ENCODE measurements around the gene PRR33.
"Not testable (repeated sequence)": the region's sequence is repeated elsewhere in the genome, so short reads cannot be mapped to it uniquely, and the experiment has no call there.

The PRR33 gene

GRCh38 chr11:1889224-1889930 lies 2.3 kb downstream of the PRR33 start:
- H3K4me3 ChIP-seq (ENCODE audit: control insufficient read depth, low read depth, low read length): no peak overlapping the region
- DNase-seq (ENCODE audit: low read depth): no peak
- TF ChIP-seq CTCF (IDR thresholded peaks at IDR 0.05; ENCODE audit: control insufficient read depth, insufficient read depth, low read depth, low read length, missing control alignments): no peak

GRCh38 chr11:1888811-1889210 lies 2.9 kb downstream of the PRR33 start:
- H3K4me3 ChIP-seq (ENCODE audit: control insufficient read depth, low read depth, low read length): no peak overlapping the region
- DNase-seq (ENCODE audit: low read depth): no peak
- TF ChIP-seq CTCF (IDR thresholded peaks at IDR 0.05; ENCODE audit: control insufficient read depth, insufficient read depth, low read depth, low read length, missing control alignments): no peak

GRCh38 chr11:1888347-1888753 lies 3.3 kb downstream of the PRR33 start:
- DNase-seq (ENCODE audit: low read depth): no peak
- H3K4me3 ChIP-seq (ENCODE audit: control insufficient read depth, low read depth, low read length): no peak overlapping the region
- TF ChIP-seq CTCF (IDR thresholded peaks at IDR 0.05; ENCODE audit: control insufficient read depth, insufficient read depth, low read depth, low read length, missing control alignments): no peak

GRCh38 chr11:1887451-1888346 lies 4.0 kb downstream of the PRR33 start:
- DNase-seq (ENCODE audit: low read depth): no peak
- no peak overlapping the region for H3K4me3 ChIP-seq (ENCODE audit: control insufficient read depth, low read depth, low read length)
- TF ChIP-seq CTCF (IDR thresholded peaks at IDR 0.05; ENCODE audit: control insufficient read depth, insufficient read depth, low read depth, low read length, missing control alignments): no peak

- H3K4me3 ChIP-seq (ENCODE audit: control insufficient read depth, low read depth, low read length); DNase-seq (ENCODE audit: low read depth): not testable (repeated sequence)
Measured at GRCh38 chr11:1886551-1886950, 5.1 kb downstream of the PRR33 start.

- no peak overlapping the region for H3K4me3 ChIP-seq (ENCODE audit: control insufficient read depth, low read depth, low read length)
- TF ChIP-seq CTCF (IDR thresholded peaks at IDR 0.05; ENCODE audit: control insufficient read depth, insufficient read depth, low read depth, low read length, missing control alignments): no peak
- no peak for DNase-seq (ENCODE audit: low read depth)
Measured at GRCh38 chr11:1884303-1884700, 7.4 kb downstream of the PRR33 start.
